ENCODE results near the gene TOMM40L. TPM values are rescaled to one million over a fixed set of nuclear protein-coding genes. Genes with fewer than 3 reads are reported as not detected.

The TOMM40L gene
- total RNA-seq (10 to 100 TPM in 1 of 7 donors, 1 to 10 TPM in 6; 2.4 to 15.2 (median 7.5) TPM), polyA plus RNA-seq (10 to 100 TPM in 1 of 2 donors, 1 to 10 TPM in 1; 3.7 to 10.4 TPM)
- long read RNA-seq, donor 1, transcript TOMM40L-202 (10 exons, 2,708 nt), result major isoform, 5 of 15 reads
- long read RNA-seq, donor 1, partial matches to known transcripts, result 3 of 15 reads
- long read RNA-seq, donor 1, other reads (novel, unspliced or antisense), result 5 of 15 reads
- long read RNA-seq, donor 2, partial matches to known transcripts, result 0 of 3 reads
- long read RNA-seq, donor 2, other reads (novel, unspliced or antisense), result 0 of 3 reads
- long read RNA-seq, donor 3, partial matches to known transcripts, result 0 of 6 reads
- long read RNA-seq, donor 3, other reads (novel, unspliced or antisense), result 3 of 6 reads

DNA sequence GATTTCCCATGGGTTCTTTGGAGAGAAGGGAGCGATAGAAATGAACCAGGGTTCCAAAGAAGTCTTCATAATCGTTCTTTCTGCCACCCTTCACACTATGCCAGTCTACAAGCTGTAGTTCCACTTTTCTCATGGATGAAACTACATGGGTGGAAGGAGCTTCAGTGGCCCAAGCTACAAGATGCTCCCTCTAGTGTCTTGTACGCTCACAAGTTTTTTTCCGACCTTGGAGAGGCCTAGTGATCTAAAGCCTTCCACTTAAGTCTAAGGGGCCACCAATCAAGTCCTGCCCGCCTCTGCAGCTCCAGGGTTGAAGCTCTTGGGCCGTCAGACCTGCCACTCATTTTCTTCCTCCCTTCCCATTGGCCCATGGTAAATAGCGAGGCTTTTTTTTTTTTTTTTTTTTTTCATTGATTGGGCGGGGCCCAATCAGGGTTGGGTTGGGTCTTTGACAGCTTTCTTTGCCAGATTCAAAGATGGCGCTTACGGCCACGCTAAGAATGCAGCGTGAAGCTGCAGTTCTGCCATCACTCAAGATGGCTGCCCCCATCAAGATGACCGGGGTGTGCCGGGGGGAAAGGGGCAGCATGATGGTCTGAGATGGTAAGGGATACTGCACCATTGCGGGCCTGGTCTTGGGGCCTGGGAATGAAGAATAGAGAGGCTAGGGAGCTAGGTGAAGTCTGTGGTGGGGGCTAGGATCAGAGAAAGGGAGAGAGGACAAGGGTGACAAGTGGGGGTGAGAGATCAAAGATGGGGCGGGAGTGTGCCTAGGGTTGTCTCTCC, at the start of gene TOMM40L:
TOMM40L (plus strand) TSS at position 527 of the 786 bp plus-strand sequence. CDS start 430 bp downstream, outside the sequence.
- H3K9me3 ChIP-seq, result no peaks in the 10 kb centered on the region
- peak; percentile 80 to 93 (median 85) for DNase-seq
- TF ChIP-seq POLR2A (IDR thresholded peaks at IDR 0.05) (peak; percentile 10), EP300 (IDR thresholded peaks at IDR 0.05) (no peak), CTCF (IDR thresholded peaks at IDR 0.05) (peak; percentile 34 to 68 (median 62))
- H3K27me3 ChIP-seq, result no peaks in the 10 kb centered on the region
- peak within 1 kb of the TSS in 1 of 2 donors; percentile 49 for H3K27ac ChIP-seq
- no peaks in the 10 kb centered on the region for H3K36me3 ChIP-seq
- intact Hi-C loops (cut with DNase I), result loop anchor here in 3 of 4 donors (5.0 to 10.0 kb wide), 4 partner anchors 33 to 159 kb away; partner anchors contain the start of gene MPZ (in 1 of the 3)
- H3K4me1 ChIP-seq (ENCODE audit: insufficient read depth), result peaks cover 5% of the 10 kb centered on the region
- WGBS, 3 donors, result 5 to 7% (median 7%) methylated on average over 16 of the region's 16 CpGs
- peak within 1 kb of the TSS; percentile 58 for H3K4me3 ChIP-seq

GRCh38 chr1:161176468-161177111, 49.3 kb upstream of the TOMM40L start:
- Histone ChIP-seq H3K4me3 (peak overlapping the region; percentile 87), H3K4me1 (ENCODE audit: insufficient read depth) (peaks cover 6% of the 10 kb centered on the region), H3K27ac (peak overlapping the region; percentile 87 to 91), H3K9me3 (no peaks in the 10 kb centered on the region), H3K27me3 (no peaks in the 10 kb centered on the region), H3K36me3 (no peaks in the 10 kb centered on the region)
- DNase-seq, result no peak
- TF ChIP-seq CTCF (IDR thresholded peaks at IDR 0.05) (no peak), EP300 (IDR thresholded peaks at IDR 0.05) (no peak), POLR2A (IDR thresholded peaks at IDR 0.05) (no peak)
- intact Hi-C loops (cut with DNase I), result no loop called here
- WGBS, 3 donors, result 8 to 10% (median 8%) methylated on average over 16 to 17 of the region's 17 CpGs

DNA sequence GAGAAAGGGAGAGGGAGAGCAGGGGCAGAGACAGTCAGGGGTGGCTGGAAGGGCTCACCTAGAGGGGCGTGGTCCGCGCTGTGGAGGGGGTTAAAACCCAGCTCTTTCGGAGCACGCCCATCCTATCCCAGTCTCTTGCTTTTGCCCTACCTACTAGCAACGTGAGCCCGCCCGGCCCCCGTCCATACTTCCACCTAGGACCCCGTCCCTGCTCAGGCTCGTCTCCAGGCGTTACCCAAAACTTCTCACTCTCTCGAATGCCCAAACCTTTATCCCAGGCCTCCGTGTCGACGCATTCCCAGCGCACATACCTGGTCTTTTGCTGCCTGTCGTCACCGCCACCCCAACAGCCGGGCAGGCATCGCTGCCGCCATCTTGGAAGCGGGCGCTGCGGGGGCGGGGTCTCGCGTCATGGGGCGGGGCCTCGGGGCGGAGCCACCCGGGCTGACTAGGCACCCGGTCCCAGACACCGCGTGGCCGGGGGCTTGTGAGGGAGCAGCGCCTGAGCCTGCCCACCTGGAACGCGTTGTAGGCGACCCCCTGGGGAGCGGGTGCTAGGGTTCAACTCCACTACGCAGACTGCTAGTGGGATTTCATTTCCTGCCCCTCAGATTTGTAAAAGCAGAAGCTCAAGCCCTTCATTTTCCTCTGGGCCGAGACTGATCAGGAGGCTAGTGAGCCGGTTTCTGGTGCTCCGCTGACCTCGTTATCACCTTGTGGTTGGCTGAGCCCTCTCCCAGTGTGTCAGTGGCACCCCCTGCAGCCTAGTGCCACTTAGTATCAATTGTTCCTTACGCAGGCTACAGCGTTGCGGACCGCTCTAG, 48.5 kb upstream of the TOMM40L start, which contains the start of gene B4GALT3:
B4GALT3 (minus strand) TSS at position 396 of the 824 bp plus-strand sequence. CDS start 1,447 bp downstream, outside the sequence.
- WGBS, 3 donors, result 2% methylated on average over 48 to 50 of the region's 50 CpGs
- peak within 1 kb of the TSS; percentile 87 for H3K4me3 ChIP-seq
- H3K27ac ChIP-seq, result peak within 1 kb of the TSS; percentile 87 to 91
- peak; percentile 88 to 97 (median 94) for DNase-seq
- H3K9me3 ChIP-seq, result no peaks in the 10 kb centered on the region
- H3K4me1 ChIP-seq (ENCODE audit: insufficient read depth), result peaks cover 6% of the 10 kb centered on the region
- H3K27me3 ChIP-seq, result no peaks in the 10 kb centered on the region
- no peaks in the 10 kb centered on the region for H3K36me3 ChIP-seq
- intact Hi-C loops (cut with DNase I), result no loop called here
- peak; percentile 90 for TF ChIP-seq POLR2A (IDR thresholded peaks at IDR 0.05)
- TF ChIP-seq CTCF (IDR thresholded peaks at IDR 0.05), result no peak

All from ovary (tissue), 10 donors.